Medulla oblongata (tissue), 1 donor: ENCODE data around the gene CCDC47.
A peak's percentile ranks its signal among the peaks of the same experiment; 100 is the strongest.
"Not testable (repeated sequence)": the region's sequence is repeated elsewhere in the genome, so short reads cannot be mapped to it uniquely, and the experiment has no call there.

Experiments used
- DNase-seq: peaks from one replicate; pipeline ENCODE4 v3.0.0-alpha.2; 2015; ENCODE audit errors: extremely low spot score

The CCDC47 gene

GRCh38 chr17:63773272-63774140 is at the start of gene CCDC47:
TSS of gene CCDC47 (minus strand) at chr17:63773597. CDS start at chr17:63766175, 7,422 bp downstream.
- peak; percentile 100 for DNase-seq

- DNase-seq = no peak
These were observed 49.1 kb upstream of the CCDC47 start for GRCh38 chr17:63822537-63822936.

GRCh38 chr17:63821804-63822203 is 48.4 kb upstream of the CCDC47 start:
- DNase-seq = no peak

GRCh38 chr17:63820963-63821561 is 47.7 kb upstream of the CCDC47 start:
- DNase-seq = no peak

- no peak for DNase-seq
These were observed 46.5 kb upstream of the CCDC47 start for GRCh38 chr17:63819585-63820537.

GRCh38 chr17:63819131-63819530 is 45.7 kb upstream of the CCDC47 start:
- no peak for DNase-seq

- no peak for DNase-seq
These were observed 44.5 kb upstream of the CCDC47 start for GRCh38 chr17:63817736-63818385.

- no peak for DNase-seq
These were observed 43.3 kb upstream of the CCDC47 start for GRCh38 chr17:63816669-63817068.

GRCh38 chr17:63816123-63816522 is 42.7 kb upstream of the CCDC47 start:
- DNase-seq = no peak

- DNase-seq = no peak
These were observed 36.6 kb upstream of the CCDC47 start for GRCh38 chr17:63809970-63810369.

- no peak for DNase-seq
These were observed 32.2 kb upstream of the CCDC47 start for GRCh38 chr17:63805591-63805990.

- DNase-seq = no peak
These were observed 30.9 kb upstream of the CCDC47 start for GRCh38 chr17:63804328-63804727.

- DNase-seq = no peak
These were observed 27.4 kb upstream of the CCDC47 start for GRCh38 chr17:63800783-63801182.

GRCh38 chr17:63798572-63799106 is 25.2 kb upstream of the CCDC47 start:
- DNase-seq = no peak

- not testable (repeated sequence) for DNase-seq
These were observed 23.0 kb upstream of the CCDC47 start for GRCh38 chr17:63796375-63796774.

GRCh38 chr17:63792055-63792729 is 18.8 kb upstream of the CCDC47 start:
- DNase-seq = no peak

GRCh38 chr17:63790057-63790456 is 16.7 kb upstream of the CCDC47 start:
- no peak for DNase-seq

GRCh38 chr17:63786971-63787711 is 13.7 kb upstream of the CCDC47 start:
- no peak for DNase-seq

GRCh38 chr17:63786117-63786516 is 12.7 kb upstream of the CCDC47 start:
- no peak for DNase-seq

- DNase-seq = no peak
These were observed 12.2 kb upstream of the CCDC47 start for GRCh38 chr17:63785556-63785955.
